ENCODE measurements around the gene TMEM61.

DNA sequence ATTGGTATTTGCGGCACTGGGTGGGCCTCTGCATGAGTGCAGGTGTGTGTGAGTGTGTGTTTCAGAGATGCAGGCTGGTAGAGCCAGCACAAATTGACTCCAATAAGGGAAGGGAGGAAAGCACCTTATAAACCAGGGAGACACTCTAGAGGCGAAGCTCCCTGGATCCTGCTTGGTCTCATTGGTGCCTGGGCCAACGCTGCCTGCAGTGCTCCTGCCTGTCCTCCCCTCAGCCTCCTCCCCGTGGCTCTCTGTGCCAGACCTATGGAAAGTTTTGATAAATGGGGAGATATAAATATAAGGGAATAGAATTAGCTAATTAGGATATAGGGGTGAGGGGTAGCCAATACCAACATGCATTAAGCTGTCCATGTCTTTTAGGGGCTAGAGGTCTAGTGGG, 20.9 kb downstream of the TMEM61 start:
- TF ChIP-seq CTCF (IDR thresholded peaks at IDR 0.05): no peak
- no peak for TF ChIP-seq POLR2AphosphoS5 (IDR thresholded peaks at IDR 0.05)
- no peak for TF ChIP-seq POLR2A (IDR thresholded peaks at IDR 0.05)
- TF ChIP-seq EP300 (IDR thresholded peaks at IDR 0.05): no peak
